Thoracic aorta (tissue), 2 donors: ENCODE results near the gene PLCH1. TPM values are rescaled to one million over a fixed set of nuclear protein-coding genes. Genes with fewer than 3 reads are reported as not detected.

Experiments
- ATAC-seq: fragments of 150-250 bp; one replicate; pipeline ENCODE4 v1.8.0; 2017; ENCODE audit warnings: low read depth; ENCODE audit not compliant: insufficient number of reproducible peaks, low FRiP score
- DNase-seq: peaks from one replicate; pipeline ENCODE4 v3.0.0-alpha.2; 2020; ENCODE audit warnings: low spot score
- H3K27ac ChIP-seq, 2 donors: fragments of 200-600 bp; sonication (generic); 1 replicate in 1 of 2; 2 replicates in 1 of 2; pipeline ENCODE4 v1.5.1; 2016; ENCODE audit warnings: mild to moderate bottlenecking in 2 of 2, moderate library complexity in 2 of 2
- H3K27me3 ChIP-seq: fragments of 200-600 bp; sonication (generic); replicated peaks from 2 replicates; pipeline ENCODE4 v1.6.0; 2016; ENCODE audit warnings: mild to moderate bottlenecking; ENCODE audit not compliant: insufficient read depth
- H3K36me3 ChIP-seq: fragments of 200-600 bp; sonication (generic); one replicate; pipeline ENCODE4 v1.5.1; 2016
- H3K4me1 ChIP-seq, 2 donors: fragments of 200-600 bp; sonication (generic); 1 replicate in 1 of 2; 2 replicates in 1 of 2; pipeline versions ENCODE4 v1.5.1 to v1.6.0; 2016; ENCODE audit warnings: low read depth in 2 of 2, mild to moderate bottlenecking in 1 of 2; ENCODE audit not compliant: control insufficient read depth in 1 of 2
- H3K4me3 ChIP-seq: fragments of 200-600 bp; sonication (generic); 2 replicates; pipeline ENCODE4 v1.5.1; 2016; ENCODE audit warnings: mild to moderate bottlenecking
- H3K9me3 ChIP-seq: fragments of 200-600 bp; sonication (generic); 2 replicates; pipeline ENCODE4 v1.5.1; 2016
- CTCF ChIP-seq: fragments of 200-600 bp; sonication (generic); IDR thresholded peaks from one replicate; pipeline ENCODE4 v1.5.1; 2019; ENCODE audit warnings: antibody characterized with exemption
- total RNA-seq, 2 donors: library from RNA; depleted of rRNA; stranded (reverse); fragments of >200 nt; gene quantifications; one replicate each; pipeline versions ENCODE4 v1.1.0 to v1.2.3, GENCODE V29; 2016

The PLCH1 gene
- total RNA-seq, 2 donors from 2014 or later, result 0.28 TPM; not detected in 1

GRCh38 chr3:155335724-155336354 lies 409.0 kb downstream of the PLCH1 start:
- H3K36me3 ChIP-seq, result no peaks in the 10 kb centered on the region
- no peaks in the 10 kb centered on the region for H3K4me1 ChIP-seq
- no peak for DNase-seq
- ATAC-seq, result no peak
- no peak overlapping the region for H3K4me3 ChIP-seq
- no peak overlapping the region for H3K27ac ChIP-seq
- no peak for TF ChIP-seq CTCF
- H3K9me3 ChIP-seq, result no peaks in the 10 kb centered on the region
- H3K27me3 ChIP-seq, result no peaks in the 10 kb centered on the region

DNA sequence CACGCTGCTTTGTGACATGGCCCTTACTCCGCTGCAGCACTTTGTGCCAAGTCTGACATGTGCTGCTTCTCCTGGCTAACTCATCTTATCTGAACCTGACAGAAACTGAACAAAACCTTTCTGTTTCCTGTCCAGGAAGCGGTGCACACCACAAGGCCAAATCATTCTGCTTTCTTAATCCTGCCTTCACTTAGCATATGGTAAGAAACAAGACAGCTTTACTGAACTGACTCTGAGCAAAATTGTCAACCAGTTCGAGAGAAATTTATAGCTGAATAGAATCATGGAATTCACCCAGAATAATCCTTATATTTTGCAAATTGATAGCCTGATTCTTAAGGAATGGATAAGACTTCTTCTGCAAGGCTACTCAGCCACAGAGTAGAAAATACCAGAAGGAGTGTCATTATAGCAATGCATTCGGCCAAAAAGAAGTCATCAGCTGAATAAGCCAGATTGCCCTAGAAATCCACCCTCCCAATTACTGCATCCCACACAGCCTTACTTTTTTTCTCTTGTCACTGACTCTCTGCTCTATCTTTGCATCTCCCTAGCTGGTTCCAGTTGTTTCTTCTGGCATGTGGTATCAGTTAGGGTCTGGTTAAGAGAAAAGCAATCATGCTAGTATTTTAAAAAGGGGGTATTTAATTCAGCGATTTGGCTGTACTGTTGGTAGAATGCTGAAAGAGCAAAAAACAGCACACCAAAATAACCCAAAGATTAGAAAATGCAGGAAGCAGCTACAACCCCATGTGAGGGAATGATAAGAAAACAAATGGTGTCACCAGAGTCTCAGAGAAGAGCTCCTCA lies 409.8 kb downstream of the PLCH1 start:
- H3K36me3 ChIP-seq, result no peaks in the 10 kb centered on the region
- no peak for DNase-seq
- no peak for ATAC-seq
- H3K27me3 ChIP-seq, result no peaks in the 10 kb centered on the region
- H3K27ac ChIP-seq, result no peak overlapping the region
- H3K9me3 ChIP-seq, result no peaks in the 10 kb centered on the region
- no peak for TF ChIP-seq CTCF
- no peak overlapping the region for H3K4me3 ChIP-seq
- H3K4me1 ChIP-seq, result no peaks in the 10 kb centered on the region

DNA sequence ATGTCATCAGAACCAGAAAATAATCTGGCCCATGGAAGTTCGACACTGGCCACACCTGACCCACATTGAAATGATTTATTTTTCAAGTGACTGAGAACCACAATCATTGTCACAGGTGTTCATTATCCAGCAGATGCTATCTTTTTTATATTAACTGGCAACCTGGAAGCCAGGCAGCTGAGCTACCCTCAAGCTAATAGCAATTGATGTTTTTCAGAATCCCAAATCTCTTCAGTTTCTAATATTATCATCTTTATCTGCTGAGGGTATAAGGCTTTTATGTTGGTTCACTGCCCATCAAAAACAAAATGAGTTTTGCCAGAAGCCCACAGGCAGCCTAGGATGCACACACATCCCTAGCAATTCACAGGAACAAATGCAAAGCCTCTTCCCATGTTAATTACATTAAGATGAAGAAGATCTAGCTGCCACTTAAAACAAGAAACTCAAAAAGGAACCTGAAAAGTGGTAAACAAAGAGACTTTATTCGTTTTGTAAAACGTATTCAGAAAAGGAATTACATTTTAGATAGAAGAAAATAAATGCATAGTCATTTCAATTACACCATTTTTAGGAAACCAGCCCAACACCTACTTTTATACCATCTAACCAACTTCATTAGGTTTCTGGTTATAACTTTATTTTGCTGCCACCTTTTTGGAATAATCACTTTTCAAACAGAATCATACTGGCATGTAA lies 410.5 kb downstream of the PLCH1 start:
- no peaks in the 10 kb centered on the region for H3K27me3 ChIP-seq
- no peak for DNase-seq
- H3K27ac ChIP-seq, result no peak overlapping the region
- no peak for ATAC-seq
- no peak for TF ChIP-seq CTCF
- no peaks in the 10 kb centered on the region for H3K4me1 ChIP-seq
- H3K4me3 ChIP-seq, result no peak overlapping the region
- no peaks in the 10 kb centered on the region for H3K36me3 ChIP-seq
- H3K9me3 ChIP-seq, result no peaks in the 10 kb centered on the region

DNA sequence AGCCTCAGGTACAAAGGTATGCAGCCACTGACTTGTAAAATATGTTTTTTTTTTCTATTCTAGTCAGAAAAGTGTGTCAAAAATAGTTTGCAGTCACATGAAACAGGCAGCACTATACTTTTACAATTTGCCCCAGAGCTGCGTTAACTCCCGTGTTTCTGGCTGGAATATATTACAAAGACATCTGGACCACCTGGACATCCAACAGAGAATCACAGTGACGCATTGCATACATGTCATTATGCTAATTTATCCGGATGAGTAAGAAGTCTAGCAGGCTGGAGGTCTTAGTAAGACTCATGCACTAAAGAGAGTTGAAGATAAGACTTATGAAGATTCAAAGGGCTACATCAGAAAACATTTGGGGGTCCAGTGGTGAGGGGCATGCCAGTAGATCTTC lies 412.2 kb downstream of the PLCH1 start:
- Histone ChIP-seq H3K9me3 (no peaks in the 10 kb centered on the region), H3K27ac (no peak overlapping the region), H3K4me1 (no peaks in the 10 kb centered on the region), H3K4me3 (no peak overlapping the region), H3K36me3 (no peaks in the 10 kb centered on the region), H3K27me3 (no peaks in the 10 kb centered on the region)
- DNase-seq, result no peak
- no peak for TF ChIP-seq CTCF
- no peak for ATAC-seq

DNA sequence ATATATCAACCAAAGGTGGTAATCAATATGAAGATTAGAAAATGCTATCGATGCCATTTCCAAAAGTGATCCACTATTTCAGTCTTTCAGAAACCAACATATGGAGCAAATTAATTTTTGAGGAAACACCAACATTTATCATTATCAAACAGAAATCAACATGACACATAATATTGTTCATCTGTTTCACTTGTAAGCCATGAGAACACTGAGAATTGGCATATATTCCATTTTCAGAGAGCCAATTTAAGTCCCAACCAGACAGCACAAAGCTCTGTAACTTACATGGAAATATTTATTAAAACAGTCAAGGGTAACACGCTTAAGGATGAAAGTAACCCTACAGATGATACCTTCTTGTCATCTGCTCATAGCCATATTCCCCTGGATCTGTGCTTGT lies 413.8 kb downstream of the PLCH1 start:
- no peak overlapping the region for H3K4me3 ChIP-seq
- H3K9me3 ChIP-seq, result no peaks in the 10 kb centered on the region
- ATAC-seq, result no peak
- H3K27ac ChIP-seq, result no peak overlapping the region
- DNase-seq, result no peak
- TF ChIP-seq CTCF, result no peak
- no peaks in the 10 kb centered on the region for H3K36me3 ChIP-seq
- H3K27me3 ChIP-seq, result no peaks in the 10 kb centered on the region
- no peaks in the 10 kb centered on the region for H3K4me1 ChIP-seq
